Neural cell (in vitro differentiated cells): Measurements from ENCODE around the gene SVOP.

ENCODE experiments used
- CTCF ChIP-seq: fragments of 450-650 bp; IDR thresholded peaks from 2 replicates; pipeline ENCODE4 v1.5.1; 2014; ENCODE audit warnings: antibody characterized with exemption, mild to moderate bottlenecking, moderate library complexity; ENCODE audit not compliant: poor library complexity, severe bottlenecking
- EZH2 ChIP-seq: fragments of 200-600, 300-800 bp; shearing (Covaris generic), sonication (generic); IDR thresholded peaks from 2 replicates; pipeline ENCODE4 v1.6.1; 2014; ENCODE audit warnings: antibody characterized with exemption, low read length, borderline replicate concordance, mild to moderate bottlenecking; ENCODE audit not compliant: insufficient read depth, poor library complexity, severe bottlenecking
- MXI1 ChIP-seq: fragments of 450-650 bp; conservative IDR thresholded peaks from 2 replicates; pipeline ENCODE4 v1.6.1; 2014; ENCODE audit warnings: antibody characterized with exemption, mild to moderate bottlenecking; ENCODE audit not compliant: poor library complexity, severe bottlenecking
- RAD21 ChIP-seq: fragments of 450-650 bp; conservative IDR thresholded peaks from 2 replicates; pipeline ENCODE4 v1.6.1; 2014; ENCODE audit warnings: antibody characterized with exemption, mild to moderate bottlenecking, moderate library complexity
- REST ChIP-seq: IDR thresholded peaks from 2 replicates; pipeline ENCODE4 v1.6.1; 2012; ENCODE audit warnings: borderline replicate concordance
- SMC3 ChIP-seq: fragments of 450-650 bp; conservative IDR thresholded peaks from 2 replicates; pipeline ENCODE4 v1.6.1; 2014; ENCODE audit warnings: antibody characterized with exemption, mild to moderate bottlenecking, moderate library complexity; ENCODE audit not compliant: poor library complexity

DNA sequence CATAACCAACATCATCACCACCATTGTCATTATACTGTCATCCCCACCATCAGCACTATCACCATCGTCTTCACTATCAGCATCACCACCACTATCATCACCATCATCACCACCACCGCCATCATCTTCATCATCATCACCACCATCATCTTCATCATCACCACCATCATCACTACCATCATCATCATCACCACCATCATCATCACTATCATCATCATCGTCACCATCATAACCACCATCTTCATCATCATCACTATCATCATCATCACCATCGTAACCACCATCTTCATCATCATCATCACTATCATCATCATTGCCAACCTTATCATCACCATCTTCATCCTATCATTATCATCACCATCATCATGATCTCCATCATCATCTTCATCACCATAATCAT, 39.0 kb downstream of the SVOP start:
- TF ChIP-seq CTCF = no peak
- TF ChIP-seq REST = no peak
- no peak for TF ChIP-seq RAD21
- no peak for TF ChIP-seq SMC3
- no peak for TF ChIP-seq EZH2
- TF ChIP-seq MXI1 = no peak
